CD14-positive monocyte (primary cell): ENCODE data around the gene ADAM19. TPM values are rescaled to one million over a fixed set of nuclear protein-coding genes. Genes with fewer than 3 reads are reported as not detected.

Experiments used
- DNase-seq, 3 donors: peaks; one replicate each; pipeline ENCODE4 v3.0.0-alpha.2; 2011 to 2022
- H2AFZ ChIP-seq: 2 replicates; pipeline ENCODE4 v1.6.0; 2012; ENCODE audit warnings: mild to moderate bottlenecking, low read depth, low read length, inconsistent platforms; ENCODE audit not compliant: insufficient read depth, poor library complexity, severe bottlenecking
- H3K27ac ChIP-seq, 2 donors: 1 replicate in 1 of 2; 2 replicates in 1 of 2; pipeline ENCODE4 v1.5.1; 2012 to 2013; ENCODE audit warnings: low read length in 2 of 2, control low read depth in 1 of 2, inconsistent platforms in 1 of 2, low read depth in 1 of 2, mild to moderate bottlenecking in 1 of 2
- H3K27me3 ChIP-seq, 2 donors: one replicate each; pipeline versions ENCODE4 v1.6.0 to v1.6.1; 2011 to 2013; ENCODE audit warnings: low read length in 2 of 2; ENCODE audit not compliant: control insufficient read depth in 2 of 2, insufficient read depth in 2 of 2
- H3K36me3 ChIP-seq, 2 donors: replicated peaks in 1 of 2; 1 replicate in 1 of 2; 2 replicates in 1 of 2; pipeline versions ENCODE4 v1.5.1 to v1.6.1; 2012 to 2013; ENCODE audit warnings: low read length in 2 of 2, control low read depth in 1 of 2, inconsistent platforms in 1 of 2, mild to moderate bottlenecking in 1 of 2; ENCODE audit not compliant: insufficient read depth in 2 of 2, control insufficient read depth in 1 of 2
- H3K4me1 ChIP-seq, 2 donors: 1 replicate in 1 of 2; 2 replicates in 1 of 2; pipeline versions ENCODE4 v1.5.1 to v1.6.1; 2012 to 2013; ENCODE audit warnings: low read length in 2 of 2, control low read depth in 1 of 2, inconsistent platforms in 1 of 2, mild to moderate bottlenecking in 1 of 2, moderate library complexity in 1 of 2; ENCODE audit not compliant: insufficient read depth in 2 of 2, control insufficient read depth in 1 of 2
- H3K4me2 ChIP-seq: replicated peaks from 2 replicates; pipeline ENCODE3; 2012; ENCODE audit warnings: low read length, moderate library complexity, mild to moderate bottlenecking; ENCODE audit not compliant: poor library complexity, severe bottlenecking; ENCODE audit errors: extremely low read depth
- H3K4me3 ChIP-seq, 3 experiments: fragments of 200-600 bp in 1 of 3; sonication (generic) in 1 of 3; replicated peaks in 1 of 3; 1 replicate in 2 of 3; 2 replicates in 1 of 3; pipeline ENCODE4 v1.5.1; 2011 to 2013; ENCODE audit warnings: low read length in 3 of 3, mild to moderate bottlenecking in 3 of 3, control low read depth in 2 of 3, low read depth in 2 of 3, inconsistent platforms in 1 of 3, moderate library complexity in 1 of 3
- H3K79me2 ChIP-seq: 2 replicates; pipeline ENCODE4 v1.6.0; 2012; ENCODE audit warnings: mild to moderate bottlenecking, control low read depth, inconsistent platforms, low read length, moderate library complexity; ENCODE audit not compliant: insufficient read depth
- H3K9ac ChIP-seq: 2 replicates; pipeline ENCODE4 v1.6.0; 2017; ENCODE audit warnings: low read length, mild to moderate bottlenecking; ENCODE audit not compliant: insufficient read depth, poor library complexity, severe bottlenecking
- H3K9me3 ChIP-seq, 2 donors: replicated peaks in 1 of 2; 1 replicate in 1 of 2; 2 replicates in 1 of 2; pipeline versions ENCODE4 v1.5.1 to v1.6.1; 2012 to 2013; ENCODE audit warnings: low read length in 2 of 2, control low read depth in 1 of 2; ENCODE audit not compliant: control insufficient read depth in 1 of 2, insufficient read depth in 1 of 2
- H4K20me1 ChIP-seq: 2 replicates; pipeline ENCODE4 v1.6.0; 2012; ENCODE audit warnings: mild to moderate bottlenecking, low read length, control low read depth, moderate library complexity; ENCODE audit not compliant: insufficient read depth
- H3K27ac Mint-ChIP-seq, 7 donors: one replicate each; pipeline ENCODE4 v1.8.0; 2020; ENCODE audit warnings: mild to moderate bottlenecking in 7 of 7, mixed read lengths in 7 of 7, moderate library complexity in 6 of 7, inconsistent platforms in 2 of 7
- H3K27me3 Mint-ChIP-seq, 3 donors: one replicate each; pipeline ENCODE4 v1.8.0; 2021 to 2022; ENCODE audit warnings: low read depth in 3 of 3, mild to moderate bottlenecking in 3 of 3, mixed read lengths in 3 of 3, moderate library complexity in 3 of 3, inconsistent platforms in 1 of 3
- H3K36me3 Mint-ChIP-seq, 2 donors: one replicate each; pipeline ENCODE4 v1.8.0; 2020; ENCODE audit warnings: mixed read lengths in 2 of 2, inconsistent platforms in 1 of 2, mild to moderate bottlenecking in 1 of 2
- H3K4me1 Mint-ChIP-seq: one replicate; pipeline ENCODE4 v1.8.0; 2020; ENCODE audit warnings: mild to moderate bottlenecking, mixed read lengths
- H3K4me3 Mint-ChIP-seq, 2 donors: one replicate each; pipeline ENCODE4 v1.8.0; 2020; ENCODE audit warnings: mild to moderate bottlenecking in 2 of 2, mixed read lengths in 2 of 2, moderate library complexity in 1 of 2
- H3K9me3 Mint-ChIP-seq, 7 donors: one replicate each; pipeline ENCODE4 v1.8.0; 2020 to 2022; ENCODE audit warnings: mixed read lengths in 7 of 7, mild to moderate bottlenecking in 6 of 7, moderate library complexity in 6 of 7, inconsistent platforms in 2 of 7
- WGBS: methylation state at CpG from one replicate; pipeline ENCODE4 v1.1.5; 2013; ENCODE audit warnings: missing lambda C conversion rate; ENCODE audit not compliant: insufficient coverage; 5-methylcytosine and 5-hydroxymethylcytosine counted together
- intact Hi-C, 2 donors: fragments of 100-400 bp; cut with micrococcal nuclease; formaldehyde crosslinking; loops; one replicate each; pipeline versions ENCODE4 v1.15.0 to v1.15.1; 2023
- polyA plus RNA-seq, 3 donors: library from polyadenylated mRNA; depleted of rRNA in 1 of 3; unstranded in 2 of 3; stranded (reverse) in 1 of 3; fragments of 300-500 nt in 2 of 3; fragments of >200 nt in 1 of 3; fragmentation: Illumina TruSeq in 2 of 3; gene quantifications; 1 replicate in 2 of 3; 2 replicates in 1 of 3; pipeline ENCODE4 v1.2.3, GENCODE V29; 2012 to 2021
- TF ChIP-seq, protein P1 (sequence below): fragments of 200-600 bp; IDR thresholded peaks from one replicate; pipeline ENCODE4 v1.8.0; 2022; ENCODE audit warnings: antibody characterized with exemption, mild to moderate bottlenecking

Gene ADAM19
- polyA plus RNA-seq, 3 donors = 3.0 to 12.7 (median 6.2) TPM

DNA sequence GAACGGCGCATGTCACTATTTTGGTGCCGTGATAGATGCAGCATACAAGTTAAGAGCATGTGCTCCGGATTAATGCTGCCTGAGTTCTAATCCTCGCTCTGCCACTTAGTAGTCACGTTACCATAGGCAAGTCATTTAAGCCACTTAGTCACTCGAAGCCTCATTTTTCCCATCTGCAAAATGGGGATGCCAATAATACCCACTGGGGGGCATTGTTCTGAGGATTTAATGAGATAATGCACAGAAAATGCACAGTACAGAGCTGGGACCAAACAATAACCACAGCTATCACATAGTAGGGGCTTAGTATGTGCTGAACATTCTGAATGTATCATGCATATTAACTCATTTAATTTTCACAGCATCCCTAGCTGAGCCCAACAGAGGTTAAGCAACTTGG, 106.5 kb downstream of the ADAM19 start:
- Histone ChIP-seq H2AFZ (no peak overlapping the region), H3K4me2 (no peak overlapping the region), H3K9ac (no peak overlapping the region), H3K4me1 (peaks cover 22 to 25% of the 10 kb centered on the region in 2 donors), H3K36me3 (peaks cover 0 to 6% of the 10 kb centered on the region in 2 donors), H3K27me3 (no peaks in the 10 kb centered on the region), H4K20me1 (no peaks in the 10 kb centered on the region), H3K27ac (no peak overlapping the region), H3K4me3 (no peak overlapping the region), H3K79me2 (no peaks in the 10 kb centered on the region), H3K9me3 (no peaks in the 10 kb centered on the region)
- peaks cover 25% of the 10 kb centered on the region for H3K4me1 Mint-ChIP-seq
- H3K27me3 Mint-ChIP-seq = peaks cover 0 to 3% (median 2%) of the 10 kb centered on the region in 3 donors
- TF ChIP-seq, protein P1, sequence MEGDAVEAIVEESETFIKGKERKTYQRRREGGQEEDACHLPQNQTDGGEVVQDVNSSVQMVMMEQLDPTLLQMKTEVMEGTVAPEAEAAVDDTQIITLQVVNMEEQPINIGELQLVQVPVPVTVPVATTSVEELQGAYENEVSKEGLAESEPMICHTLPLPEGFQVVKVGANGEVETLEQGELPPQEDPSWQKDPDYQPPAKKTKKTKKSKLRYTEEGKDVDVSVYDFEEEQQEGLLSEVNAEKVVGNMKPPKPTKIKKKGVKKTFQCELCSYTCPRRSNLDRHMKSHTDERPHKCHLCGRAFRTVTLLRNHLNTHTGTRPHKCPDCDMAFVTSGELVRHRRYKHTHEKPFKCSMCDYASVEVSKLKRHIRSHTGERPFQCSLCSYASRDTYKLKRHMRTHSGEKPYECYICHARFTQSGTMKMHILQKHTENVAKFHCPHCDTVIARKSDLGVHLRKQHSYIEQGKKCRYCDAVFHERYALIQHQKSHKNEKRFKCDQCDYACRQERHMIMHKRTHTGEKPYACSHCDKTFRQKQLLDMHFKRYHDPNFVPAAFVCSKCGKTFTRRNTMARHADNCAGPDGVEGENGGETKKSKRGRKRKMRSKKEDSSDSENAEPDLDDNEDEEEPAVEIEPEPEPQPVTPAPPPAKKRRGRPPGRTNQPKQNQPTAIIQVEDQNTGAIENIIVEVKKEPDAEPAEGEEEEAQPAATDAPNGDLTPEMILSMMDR = no peak
- H3K27ac Mint-ChIP-seq = no peak overlapping the region
- H3K9me3 Mint-ChIP-seq = peaks cover 0 to 1% (median 0%) of the 10 kb centered on the region in 7 donors
- 95% methylated on average over 7 of the region's 7 CpGs for WGBS
- DNase-seq = no peak
- H3K36me3 Mint-ChIP-seq = peaks cover 6 to 8% of the 10 kb centered on the region in 2 donors
- intact Hi-C loops = no loop called here
- no peak overlapping the region for H3K4me3 Mint-ChIP-seq

- peaks cover 22 to 25% of the 10 kb centered on the region in 2 donors for H3K4me1 ChIP-seq
- Mint-ChIP-seq H3K4me1 (peaks cover 25% of the 10 kb centered on the region), H3K36me3 (peaks cover 6 to 14% of the 10 kb centered on the region in 2 donors), H3K9me3 (peaks cover 0 to 1% (median 0%) of the 10 kb centered on the region in 7 donors), H3K4me3 (no peak overlapping the region), H3K27me3 (peaks cover 0 to 6% (median 3%) of the 10 kb centered on the region in 3 donors), H3K27ac (no peak overlapping the region)
- H3K9ac ChIP-seq = no peak overlapping the region
- H2AFZ ChIP-seq = no peak overlapping the region
- no peak for DNase-seq
- WGBS = 98% methylated on average over 11 of the region's 13 CpGs
- H3K27ac ChIP-seq = no peak overlapping the region
- no peaks in the 10 kb centered on the region for H4K20me1 ChIP-seq
- H3K36me3 ChIP-seq = peaks cover 0 to 6% of the 10 kb centered on the region in 2 donors
- no peaks in the 10 kb centered on the region for H3K27me3 ChIP-seq
- no peaks in the 10 kb centered on the region for H3K9me3 ChIP-seq
- intact Hi-C loops = no loop called here
- H3K4me3 ChIP-seq = no peak overlapping the region
- TF ChIP-seq, protein P1 = no peak
- H3K4me2 ChIP-seq = no peak overlapping the region
- no peaks in the 10 kb centered on the region for H3K79me2 ChIP-seq
These were observed 107.1 kb downstream of the ADAM19 start for GRCh38 chr5:157468293-157468965.
